Esophagus (tissue), 2 donors: Measurements from ENCODE around the gene YIPF6. TPM values are rescaled to one million over a fixed set of nuclear protein-coding genes. Genes with fewer than 3 reads are reported as not detected.
"Not testable (repeated sequence)": the region's sequence is repeated elsewhere in the genome, so short reads cannot be mapped to it uniquely, and the experiment has no call there.

Experiments
- H3K27ac ChIP-seq, 2 donors: one replicate each; pipeline ENCODE4 v1.5.1; 2013; ENCODE audit warnings: low read depth in 2 of 2, mild to moderate bottlenecking in 2 of 2, inconsistent platforms in 1 of 2, low read length in 1 of 2, moderate library complexity in 1 of 2
- H3K27me3 ChIP-seq, 2 donors: one replicate each; pipeline ENCODE4 v1.6.1; 2013; ENCODE audit warnings: low read length in 2 of 2, control low read depth in 1 of 2, mild to moderate bottlenecking in 1 of 2; ENCODE audit not compliant: insufficient read depth in 2 of 2, control insufficient read depth in 1 of 2
- H3K36me3 ChIP-seq, 2 donors: one replicate each; pipeline ENCODE4 v1.6.1; 2013; ENCODE audit warnings: low read length in 1 of 2; ENCODE audit not compliant: control insufficient read depth in 2 of 2, insufficient read depth in 2 of 2
- H3K4me1 ChIP-seq, 2 donors: one replicate each; pipeline ENCODE4 v1.6.1; 2013; ENCODE audit warnings: low read length in 1 of 2; ENCODE audit not compliant: control insufficient read depth in 2 of 2, insufficient read depth in 2 of 2
- H3K4me3 ChIP-seq, 2 donors: one replicate each; pipeline ENCODE4 v1.5.1; 2013; ENCODE audit warnings: low read length in 2 of 2, mild to moderate bottlenecking in 2 of 2, low read depth in 1 of 2, moderate library complexity in 1 of 2
- H3K9me3 ChIP-seq, 2 donors: one replicate each; pipeline ENCODE4 v1.6.1; 2013; ENCODE audit warnings: mild to moderate bottlenecking in 2 of 2, low read depth in 1 of 2, low read length in 1 of 2, moderate library complexity in 1 of 2; ENCODE audit not compliant: control insufficient read depth in 2 of 2, insufficient read depth in 1 of 2
- WGBS, 2 donors: extraction: QIAGEN DNeasy Blood & Tissue Kit; methylation state at CpG; one replicate each; pipeline ENCODE4 v1.1.7; 2013; 5-methylcytosine and 5-hydroxymethylcytosine counted together
- polyA plus RNA-seq, 2 donors: library from polyadenylated mRNA; stranded (reverse); fragments of 200-250 nt; gene quantifications; one replicate each; pipeline ENCODE4 v1.2.3, GENCODE V29; 2013
- donor health status: healthy with polysubstance abuse.
- donor health status: Bipolar disorder and iron deficiency.

The YIPF6 gene
- polyA plus RNA-seq, 2 donors, result 5.2 to 9.1 TPM

GRCh38 chrX:68480969-68481368, 17.9 kb upstream of the YIPF6 start:
- Histone ChIP-seq H3K27ac (no peak overlapping the region), H3K4me1 (no peaks in the 10 kb centered on the region), H3K27me3 (no peaks in the 10 kb centered on the region), H3K4me3 (no peak overlapping the region), H3K9me3 (no peaks in the 10 kb centered on the region), H3K36me3 (no peaks in the 10 kb centered on the region)
- 86 to 100% methylated on average over 1 of the region's 1 CpG for WGBS, 2 donors

- H3K4me3 ChIP-seq, H3K27ac ChIP-seq, H3K27me3 ChIP-seq, H3K4me1 ChIP-seq, H3K9me3 ChIP-seq, H3K36me3 ChIP-seq: not testable (repeated sequence)
- WGBS, 2 donors, result 100% methylated on average over 2 to 3 of the region's 3 CpGs
Measured at GRCh38 chrX:68486198-68486597, 12.7 kb upstream of the YIPF6 start.

- no peaks in the 10 kb centered on the region for H3K9me3 ChIP-seq
- H3K36me3 ChIP-seq, result no peaks in the 10 kb centered on the region
- WGBS, 2 donors, result 44 to 77% methylated on average over 4 of the region's 4 CpGs
- H3K27ac ChIP-seq, result no peak overlapping the region
- H3K4me1 ChIP-seq, result no peaks in the 10 kb centered on the region
- H3K4me3 ChIP-seq, result no peak overlapping the region
- no peaks in the 10 kb centered on the region for H3K27me3 ChIP-seq
Measured at GRCh38 chrX:68487254-68487653, 11.6 kb upstream of the YIPF6 start.

GRCh38 chrX:68487924-68488323, 10.9 kb upstream of the YIPF6 start:
- WGBS, 2 donors, result 86 to 88% methylated on average over 1 of the region's 1 CpG
- H3K27ac ChIP-seq, result no peak overlapping the region
- no peaks in the 10 kb centered on the region for H3K9me3 ChIP-seq
- no peaks in the 10 kb centered on the region for H3K36me3 ChIP-seq
- no peak overlapping the region for H3K4me3 ChIP-seq
- no peaks in the 10 kb centered on the region for H3K27me3 ChIP-seq
- H3K4me1 ChIP-seq, result no peaks in the 10 kb centered on the region

- H3K36me3 ChIP-seq, result no peaks in the 10 kb centered on the region
- no peaks in the 10 kb centered on the region for H3K9me3 ChIP-seq
- no peaks in the 10 kb centered on the region for H3K4me1 ChIP-seq
- H3K27me3 ChIP-seq, result no peaks in the 10 kb centered on the region
- no peak overlapping the region for H3K27ac ChIP-seq
- 53 to 72% methylated on average over 4 of the region's 4 CpGs for WGBS, 2 donors
- no peak overlapping the region for H3K4me3 ChIP-seq
Measured at GRCh38 chrX:68488657-68489056, 10.2 kb upstream of the YIPF6 start.

- no peak overlapping the region for H3K27ac ChIP-seq
Measured at GRCh38 chrX:68490644-68491043, 8.2 kb upstream of the YIPF6 start.

GRCh38 chrX:68492583-68492982, 6.3 kb upstream of the YIPF6 start:
- Histone ChIP-seq H3K27ac (no peak overlapping the region), H3K36me3 (no peaks in the 10 kb centered on the region), H3K27me3 (no peaks in the 10 kb centered on the region), H3K4me3 (no peak overlapping the region), H3K9me3 (no peaks in the 10 kb centered on the region), H3K4me1 (no peaks in the 10 kb centered on the region)
- 60 to 89% methylated on average over 2 of the region's 2 CpGs for WGBS, 2 donors

More at GRCh38 chrX:68490644-68491043, 8.2 kb upstream of the YIPF6 start:
- Histone ChIP-seq H3K27me3 (no peaks in the 10 kb centered on the region), H3K36me3 (no peaks in the 10 kb centered on the region), H3K4me3 (no peak overlapping the region), H3K4me1 (no peaks in the 10 kb centered on the region), H3K9me3 (no peaks in the 10 kb centered on the region)

- H3K9me3 ChIP-seq, H3K4me1 ChIP-seq, H3K27me3 ChIP-seq, H3K36me3 ChIP-seq, H3K4me3 ChIP-seq, H3K27ac ChIP-seq: not testable (repeated sequence)
- WGBS, 2 donors, result 94 to 95% methylated on average over 2 of the region's 2 CpGs
Measured at GRCh38 chrX:68493776-68494175, 5.1 kb upstream of the YIPF6 start.

- Histone ChIP-seq H3K36me3 (no peaks in the 10 kb centered on the region), H3K9me3 (no peaks in the 10 kb centered on the region), H3K27me3 (no peaks in the 10 kb centered on the region), H3K4me1 (no peaks in the 10 kb centered on the region), H3K27ac (peak overlapping the region; percentile 75 to 84), H3K4me3 (peak overlapping the region; percentile 65 to 77)
- WGBS, 2 donors, result 0 to 25% methylated on average over 4 of the region's 4 CpGs
Measured at GRCh38 chrX:68498044-68498507, 775 bp upstream of the YIPF6 start.

GRCh38 chrX:68499543-68500504, 973 bp downstream of the YIPF6 start:
- no peaks in the 10 kb centered on the region for H3K36me3 ChIP-seq
- H3K4me1 ChIP-seq, result no peaks in the 10 kb centered on the region
- H3K27me3 ChIP-seq, result no peaks in the 10 kb centered on the region
- 74 to 75% methylated on average over 17 of the region's 17 CpGs for WGBS, 2 donors
- H3K4me3 ChIP-seq, result peak overlapping the region; percentile 65 to 77
- no peaks in the 10 kb centered on the region for H3K9me3 ChIP-seq
- no peak overlapping the region for H3K27ac ChIP-seq
